Right renal pelvis (tissue), 4 donors: ENCODE results near the gene USPL1. TPM values are rescaled to one million over a fixed set of nuclear protein-coding genes. Genes with fewer than 3 reads are reported as not detected.

Experiments
- DNase-seq, 4 donors: peaks; one replicate each; pipeline ENCODE4 v3.0.0-alpha.2; 2013; ENCODE audit warnings: low read depth in 4 of 4, low spot score in 3 of 4, missing footprints in 1 of 4
- polyA plus RNA-seq, 4 donors: library from polyadenylated mRNA; unstranded; fragments of 120-200 nt; gene quantifications; one replicate each; pipeline ENCODE4 v1.2.1, GENCODE V29; 2013; ENCODE audit not compliant: insufficient read length in 4 of 4

USPL1 gene
- polyA plus RNA-seq, 4 donors = 23.6 to 30.4 (median 28.3) TPM

- no peak for DNase-seq
These were observed 74.4 kb downstream of the USPL1 start for GRCh38 chr13:30692113-30692512.

- DNase-seq = no peak
These were observed 78.8 kb downstream of the USPL1 start for GRCh38 chr13:30696278-30697176.

GRCh38 chr13:30697177-30697953 lies 79.6 kb downstream of the USPL1 start:
- DNase-seq = no peak

- no peak for DNase-seq
These were observed 80.3 kb downstream of the USPL1 start for GRCh38 chr13:30697996-30698401.

- DNase-seq = no peak
These were observed 80.8 kb downstream of the USPL1 start for GRCh38 chr13:30698488-30699005.

GRCh38 chr13:30700364-30700763 lies 82.6 kb downstream of the USPL1 start:
- no peak for DNase-seq

GRCh38 chr13:30702006-30702405 lies 84.3 kb downstream of the USPL1 start:
- DNase-seq = no peak

GRCh38 chr13:30704596-30704995 lies 86.9 kb downstream of the USPL1 start:
- no peak for DNase-seq

GRCh38 chr13:30705680-30706079 lies 88.0 kb downstream of the USPL1 start:
- no peak for DNase-seq

GRCh38 chr13:30708541-30708940 lies 90.8 kb downstream of the USPL1 start:
- DNase-seq = no peak

Other genes with a start within 250 kb of the USPL1 start
- under 1 TPM; 0.30 to 0.65 (median 0.47) TPM for gene UBE2L5, start 195.4 kb upstream of the USPL1 start, polyA plus RNA-seq
- gene HMGB1, start 152.0 kb upstream of the USPL1 start, polyA plus RNA-seq = 100 to 1,000 TPM; 808 to 936 (median 845) TPM
- 1 to 10 TPM; 3.6 to 5.6 (median 5.0) TPM for gene ALOX5AP, start 117.6 kb downstream of the USPL1 start, polyA plus RNA-seq